ENCODE measurements around the gene CEACAM7.

GRCh38 chr19:41623360-41623759, 64.7 kb downstream of the CEACAM7 start:
- TF ChIP-seq CTCF (IDR thresholded peaks at IDR 0.05): no peak
- no peak for TF ChIP-seq POLR2A (IDR thresholded peaks at IDR 0.05)
